ENCODE data around the gene TP53AIP1. TPM values are rescaled to one million over a fixed set of nuclear protein-coding genes. Genes with fewer than 3 reads are reported as not detected.

The TP53AIP1 gene
- total and polyA plus RNA-seq, 4 experiments from 2014 or later = not detected

DNA sequence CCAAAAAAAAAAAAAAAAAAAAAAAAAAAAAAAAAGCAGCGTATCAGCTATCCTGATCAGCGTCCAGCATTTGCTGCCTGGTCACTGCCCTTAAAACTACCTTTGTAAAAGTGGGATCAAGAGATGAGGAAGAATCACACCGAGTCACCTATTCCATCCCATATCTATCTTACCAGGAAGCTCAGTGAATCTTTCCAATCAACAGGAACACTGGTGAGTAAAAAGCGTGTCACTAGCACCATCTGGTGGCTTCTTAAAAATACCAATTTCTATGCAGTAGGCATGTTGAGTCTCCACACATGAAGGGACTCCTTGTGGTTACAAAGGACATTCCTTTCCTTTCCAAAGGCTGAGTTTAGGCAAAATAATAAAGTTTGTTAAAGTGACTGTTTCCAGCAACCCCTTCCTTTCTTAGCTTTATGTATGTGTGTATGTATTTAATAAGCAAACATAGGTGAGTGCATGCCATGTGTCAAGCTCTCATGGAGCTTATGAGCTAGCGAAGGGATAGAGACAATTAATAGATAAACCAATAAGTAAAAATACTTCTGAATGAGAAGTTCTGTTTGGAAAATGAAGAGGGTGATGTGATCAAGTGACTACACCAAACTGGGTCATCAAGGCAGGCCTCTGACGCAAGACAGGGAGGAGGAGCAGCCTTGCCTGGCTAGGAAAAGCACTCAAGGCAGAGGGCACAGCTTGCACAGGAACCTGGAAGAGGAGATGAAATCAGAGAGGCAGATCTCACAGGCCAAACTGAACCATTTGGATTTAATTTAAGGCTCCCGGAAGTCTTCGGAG, 13.9 kb upstream of the TP53AIP1 start:
- Histone ChIP-seq H3K36me3 (ENCODE audit: insufficient read depth, low read length) (no peaks in the 10 kb centered on the region), H3K4me3 (ENCODE audit: low read length in 2 of 2) (no peak overlapping the region), H3K4me1 (ENCODE audit: insufficient read depth, low read length) (no peaks in the 10 kb centered on the region), H3K27ac (ENCODE audit: low read depth, low read length) (no peak overlapping the region), H3K27me3 (ENCODE audit: insufficient read depth, low read length) (no peaks in the 10 kb centered on the region), H3K9me3 (ENCODE audit: control insufficient read depth in 1 of 2, low read length in 2 of 2) (no peaks in the 10 kb centered on the region)
- CTCF ChIA-PET (ENCODE audit: partially characterized antibody) = interaction anchor here (0.6 to 7.6 kb wide), 20 partner anchors 9 to 800 kb away, joined by 3 to 134 read pairs (median 4); partner anchors contain the start of genes KCNJ5 and TP53AIP1
- Mint-ChIP-seq H3K4me3 (no peak overlapping the region), H3K27me3 (peaks cover 6 to 14% of the 10 kb centered on the region in 2 donors), H3K9me3 (no peaks in the 10 kb centered on the region), H3K36me3 (no peaks in the 10 kb centered on the region), H3K4me1 (peaks cover 0 to 2% (median under 1%) of the 10 kb centered on the region in 4 donors), H3K27ac (no peak overlapping the region)
- DNase-seq = peak in 4 of 5 donors; percentile 34 to 41 (median 38)
- intact Hi-C loops (cut with micrococcal nuclease) = loop anchor here (1.0 to 5.0 kb wide), 5 partner anchors 72 to 1114 kb away; no protein-coding TSS in a partner anchor
- POLR2A ChIA-PET (ENCODE audit: partially characterized antibody) = interaction anchor here (0.9 kb wide), 1 partner anchor 71 kb away, joined by 3 read pairs; no protein-coding TSS in a partner anchor

DNA sequence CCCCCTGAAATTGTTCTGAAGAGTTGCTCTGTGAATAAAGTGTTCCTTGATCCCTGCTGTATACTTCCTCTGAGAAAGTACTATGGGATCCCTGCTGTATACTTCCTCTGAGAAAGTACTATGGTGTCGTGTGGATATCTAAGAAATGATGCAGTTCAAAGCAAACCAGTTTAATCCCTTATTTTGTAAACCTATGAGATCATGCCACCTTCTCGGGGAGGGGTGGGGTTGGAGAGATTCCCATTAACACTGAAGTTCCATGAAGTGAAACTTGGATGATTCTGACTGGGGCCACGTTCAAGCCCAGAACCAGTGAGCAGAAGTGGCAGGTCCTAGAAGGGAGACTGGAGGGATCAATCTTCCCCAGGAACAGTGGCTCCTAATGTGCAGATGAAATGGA, 13.0 kb upstream of the TP53AIP1 start:
- H3K27ac ChIP-seq (ENCODE audit: low read depth, low read length) = no peak overlapping the region
- Mint-ChIP-seq H3K4me3 (no peak overlapping the region), H3K4me1 (peaks cover 0 to 2% (median under 1%) of the 10 kb centered on the region in 4 donors), H3K36me3 (no peaks in the 10 kb centered on the region), H3K27ac (no peak overlapping the region), H3K9me3 (no peaks in the 10 kb centered on the region), H3K27me3 (peaks cover 6 to 14% of the 10 kb centered on the region in 2 donors)
- no peaks in the 10 kb centered on the region for H3K27me3 ChIP-seq (ENCODE audit: insufficient read depth, low read length)
- no peaks in the 10 kb centered on the region for H3K4me1 ChIP-seq (ENCODE audit: insufficient read depth, low read length)
- H3K9me3 ChIP-seq (ENCODE audit: control insufficient read depth in 1 of 2, low read length in 2 of 2) = no peaks in the 10 kb centered on the region
- no peak overlapping the region for H3K4me3 ChIP-seq (ENCODE audit: low read length in 2 of 2)
- DNase-seq = no peak
- ChIA-PET POLR2A (ENCODE audit: partially characterized antibody) (no interaction called here), CTCF (ENCODE audit: partially characterized antibody) (interaction anchor here (0.7 to 7.6 kb wide), 14 partner anchors 8 to 799 kb away, joined by 3 to 134 read pairs (median 9); partner anchors contain the start of gene KCNJ5)
- intact Hi-C loops (cut with micrococcal nuclease) = loop anchor here (1.0 to 5.0 kb wide), 5 partner anchors 71 to 1113 kb away; no protein-coding TSS in a partner anchor
- no peaks in the 10 kb centered on the region for H3K36me3 ChIP-seq (ENCODE audit: insufficient read depth, low read length)

DNA sequence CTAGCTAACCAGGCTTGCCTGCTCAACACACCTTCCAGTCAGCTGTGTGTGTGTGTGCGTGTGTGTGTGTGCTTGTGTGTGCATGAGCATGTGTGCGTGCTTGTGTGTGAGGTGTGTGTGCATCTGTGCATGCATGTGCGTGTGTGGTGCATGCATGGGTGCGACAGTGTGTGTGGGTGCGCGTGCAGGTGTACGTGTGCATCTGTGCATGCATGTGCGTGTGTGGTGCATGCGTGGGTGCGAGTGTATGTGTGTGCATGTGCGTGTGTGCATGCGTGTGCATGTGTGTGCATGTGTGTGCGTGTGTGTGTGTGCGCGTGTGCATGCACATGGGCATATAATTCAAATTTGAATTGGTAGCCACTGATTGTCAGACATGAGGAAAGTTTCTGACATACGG, 10.5 kb upstream of the TP53AIP1 start:
- Histone ChIP-seq H3K27ac (ENCODE audit: low read depth, low read length) (no peak overlapping the region), H3K36me3 (ENCODE audit: insufficient read depth, low read length) (no peaks in the 10 kb centered on the region), H3K4me1 (ENCODE audit: insufficient read depth, low read length) (no peaks in the 10 kb centered on the region), H3K4me3 (ENCODE audit: low read length in 2 of 2) (no peak overlapping the region), H3K27me3 (ENCODE audit: insufficient read depth, low read length) (no peaks in the 10 kb centered on the region), H3K9me3 (ENCODE audit: control insufficient read depth in 1 of 2, low read length in 2 of 2) (no peaks in the 10 kb centered on the region)
- ChIA-PET CTCF (ENCODE audit: partially characterized antibody) (interaction anchor here (7.6 kb wide), 1 partner anchor 67 kb away, joined by 134 read pairs; no protein-coding TSS in a partner anchor), POLR2A (ENCODE audit: partially characterized antibody) (no interaction called here)
- Mint-ChIP-seq H3K9me3 (no peaks in the 10 kb centered on the region), H3K27me3 (peaks cover 8 to 15% of the 10 kb centered on the region in 2 donors), H3K4me1 (peaks cover 0 to 2% (median under 1%) of the 10 kb centered on the region in 4 donors), H3K4me3 (no peak overlapping the region), H3K36me3 (no peaks in the 10 kb centered on the region), H3K27ac (no peak overlapping the region)
- intact Hi-C loops (cut with micrococcal nuclease) = no loop called here
- no peak for DNase-seq

DNA sequence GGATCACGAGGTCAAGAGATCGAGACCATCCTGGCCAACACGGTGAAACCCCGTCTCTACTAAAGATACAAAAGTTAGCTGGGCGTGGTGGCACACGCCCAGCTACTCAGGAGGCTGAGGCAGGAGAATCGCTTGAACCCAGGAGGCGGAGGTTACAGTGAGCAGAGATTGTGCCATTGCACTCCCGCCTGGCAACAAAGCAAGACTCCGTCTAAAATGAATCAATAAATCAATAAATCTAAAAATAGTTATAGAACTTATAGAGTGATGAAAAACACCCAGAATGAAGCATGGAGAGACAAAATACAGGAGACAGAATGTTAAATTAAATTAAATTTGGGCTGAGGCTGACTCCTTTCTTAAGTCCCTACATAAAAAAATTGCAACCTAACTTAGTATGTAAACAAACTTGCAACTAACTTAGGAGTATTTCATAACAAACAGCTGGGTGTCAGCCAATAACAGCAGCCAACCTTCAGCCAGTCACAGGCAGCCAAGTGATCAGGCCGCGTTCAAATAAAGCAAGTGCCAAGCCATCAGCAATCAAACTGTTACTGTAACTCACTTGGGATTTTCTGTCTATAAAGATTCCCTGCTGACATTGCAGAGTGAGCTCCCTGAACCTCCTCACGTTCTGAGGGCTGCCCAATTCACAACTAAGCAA, 7.3 kb upstream of the TP53AIP1 start:
- no peaks in the 10 kb centered on the region for H3K4me1 Mint-ChIP-seq

DNA sequence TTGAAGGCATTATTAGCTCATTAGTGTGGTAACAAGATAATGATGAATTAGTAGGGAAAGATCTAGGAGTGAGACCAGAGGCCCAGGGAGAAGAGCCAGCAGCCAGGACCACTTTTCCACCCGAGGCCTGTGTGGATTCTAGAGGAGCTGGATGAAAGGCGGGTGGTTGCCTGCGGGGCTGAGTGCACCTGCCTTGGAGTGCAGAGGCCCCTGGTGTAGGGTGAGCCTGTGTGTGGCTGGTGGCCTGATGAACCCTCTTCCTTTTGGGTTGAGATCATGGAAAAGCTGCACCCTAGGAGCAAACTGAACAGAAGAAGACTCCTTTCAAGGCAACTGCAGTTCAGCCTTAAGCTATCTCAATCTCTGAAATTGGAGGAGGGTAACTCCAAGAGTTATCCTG, 5.9 kb upstream of the TP53AIP1 start:
- H3K4me3 ChIP-seq (ENCODE audit: low read length in 2 of 2) = no peak overlapping the region
- Mint-ChIP-seq H3K27me3 (peaks cover 12 to 13% of the 10 kb centered on the region in 2 donors), H3K4me1 (no peaks in the 10 kb centered on the region), H3K9me3 (no peaks in the 10 kb centered on the region), H3K36me3 (no peaks in the 10 kb centered on the region), H3K27ac (no peak overlapping the region), H3K4me3 (no peak overlapping the region)
- no peak overlapping the region for H3K27ac ChIP-seq (ENCODE audit: low read depth, low read length)
- intact Hi-C loops (cut with micrococcal nuclease) = no loop called here
- DNase-seq = no peak
- no peaks in the 10 kb centered on the region for H3K4me1 ChIP-seq (ENCODE audit: insufficient read depth, low read length)
- no peaks in the 10 kb centered on the region for H3K36me3 ChIP-seq (ENCODE audit: insufficient read depth, low read length)
- no peaks in the 10 kb centered on the region for H3K9me3 ChIP-seq (ENCODE audit: control insufficient read depth in 1 of 2, low read length in 2 of 2)
- CTCF ChIA-PET (ENCODE audit: partially characterized antibody) = interaction anchor here (1.0 to 5.7 kb wide), 3 partner anchors 9 to 64 kb away, joined by 3 to 32 read pairs (median 29); no protein-coding TSS in a partner anchor
- POLR2A ChIA-PET (ENCODE audit: partially characterized antibody) = no interaction called here
- no peaks in the 10 kb centered on the region for H3K27me3 ChIP-seq (ENCODE audit: insufficient read depth, low read length)

More for the DNA sequence above, 7.3 kb upstream of the TP53AIP1 start:
- Histone ChIP-seq H3K4me1 (ENCODE audit: insufficient read depth, low read length) (no peaks in the 10 kb centered on the region), H3K36me3 (ENCODE audit: insufficient read depth, low read length) (no peaks in the 10 kb centered on the region), H3K27ac (ENCODE audit: low read depth, low read length) (no peak overlapping the region), H3K4me3 (ENCODE audit: low read length in 2 of 2) (no peak overlapping the region), H3K9me3 (ENCODE audit: control insufficient read depth in 1 of 2, low read length in 2 of 2) (no peaks in the 10 kb centered on the region), H3K27me3 (ENCODE audit: insufficient read depth, low read length) (no peaks in the 10 kb centered on the region)
- peaks cover 12 to 18% of the 10 kb centered on the region in 2 donors for H3K27me3 Mint-ChIP-seq
- ChIA-PET POLR2A (ENCODE audit: partially characterized antibody) (no interaction called here), CTCF (ENCODE audit: partially characterized antibody) (interaction anchor here (1.0 to 5.7 kb wide), 4 partner anchors 8 to 65 kb away, joined by 3 to 32 read pairs (median 16); no protein-coding TSS in a partner anchor)
- H3K4me3 Mint-ChIP-seq = no peak overlapping the region
- no peaks in the 10 kb centered on the region for H3K36me3 Mint-ChIP-seq
- DNase-seq = no peak
- no peaks in the 10 kb centered on the region for H3K9me3 Mint-ChIP-seq
- intact Hi-C loops (cut with micrococcal nuclease) = no loop called here
- H3K27ac Mint-ChIP-seq = no peak overlapping the region

DNA sequence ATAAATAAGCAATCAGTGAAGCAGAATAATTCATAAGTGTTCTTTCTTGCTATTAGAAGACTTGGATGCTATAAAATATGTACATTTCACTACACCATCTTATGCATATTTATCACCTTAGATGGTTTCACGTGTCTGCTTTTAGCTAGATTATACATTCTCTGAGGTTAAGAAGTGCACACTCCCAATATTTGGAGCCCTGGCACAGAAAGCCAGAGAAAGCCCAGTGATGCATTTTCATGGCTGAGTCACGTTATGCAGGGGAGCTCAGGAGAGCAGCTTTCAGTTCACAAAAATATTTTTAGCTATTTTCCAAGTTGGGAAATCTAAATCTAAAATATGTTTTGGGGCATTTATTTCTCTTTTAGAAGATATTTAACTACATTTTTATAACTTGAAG, 5.1 kb upstream of the TP53AIP1 start:
- no peak overlapping the region for H3K27ac ChIP-seq (ENCODE audit: low read depth, low read length)
- CTCF ChIA-PET (ENCODE audit: partially characterized antibody) = interaction anchor here (4.0 to 5.7 kb wide), 2 partner anchors 10 to 63 kb away, joined by 29 to 32 read pairs; no protein-coding TSS in a partner anchor
- H3K36me3 ChIP-seq (ENCODE audit: insufficient read depth, low read length) = no peaks in the 10 kb centered on the region
- Mint-ChIP-seq H3K4me3 (no peak overlapping the region), H3K9me3 (no peaks in the 10 kb centered on the region), H3K27ac (peak overlapping the region in 1 of 7 donors; percentile 39), H3K27me3 (peaks cover 12 to 16% of the 10 kb centered on the region in 2 donors), H3K36me3 (no peaks in the 10 kb centered on the region), H3K4me1 (no peaks in the 10 kb centered on the region)
- no peaks in the 10 kb centered on the region for H3K9me3 ChIP-seq (ENCODE audit: control insufficient read depth in 1 of 2, low read length in 2 of 2)
- intact Hi-C loops (cut with micrococcal nuclease) = no loop called here
- H3K4me1 ChIP-seq (ENCODE audit: insufficient read depth, low read length) = no peaks in the 10 kb centered on the region
- no peak overlapping the region for H3K4me3 ChIP-seq (ENCODE audit: low read length in 2 of 2)
- POLR2A ChIA-PET (ENCODE audit: partially characterized antibody) = no interaction called here
- no peaks in the 10 kb centered on the region for H3K27me3 ChIP-seq (ENCODE audit: insufficient read depth, low read length)
- DNase-seq = no peak

DNA sequence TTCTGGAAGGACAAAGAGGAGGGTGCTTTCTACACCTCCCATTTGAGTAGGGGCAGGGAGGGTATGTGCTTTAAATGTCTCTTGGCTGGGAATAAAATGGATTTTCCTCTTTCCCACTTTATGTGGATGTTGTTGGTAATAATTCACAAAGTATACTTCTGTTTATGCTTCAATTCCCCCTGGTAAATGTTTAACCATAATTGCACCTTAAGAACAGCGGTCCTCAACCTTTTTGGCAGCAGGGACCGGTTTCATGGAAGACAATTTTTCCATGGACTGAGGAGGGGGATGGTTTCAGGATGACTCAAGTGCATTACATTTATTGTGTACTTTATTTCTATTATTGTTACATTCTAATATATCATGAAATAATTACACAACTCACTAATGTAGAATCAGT, 4.0 kb upstream of the TP53AIP1 start:
- H3K4me3 ChIP-seq (ENCODE audit: low read length in 2 of 2) = no peak overlapping the region
- intact Hi-C loops (cut with micrococcal nuclease) = no loop called here
- no peak overlapping the region for H3K27ac Mint-ChIP-seq
- H3K4me1 Mint-ChIP-seq = no peaks in the 10 kb centered on the region
- peaks cover 16 to 17% of the 10 kb centered on the region in 2 donors for H3K27me3 Mint-ChIP-seq
- no peaks in the 10 kb centered on the region for H3K9me3 Mint-ChIP-seq
- H3K9me3 ChIP-seq (ENCODE audit: control insufficient read depth in 1 of 2, low read length in 2 of 2) = no peaks in the 10 kb centered on the region
- DNase-seq = no peak
- no peaks in the 10 kb centered on the region for H3K36me3 Mint-ChIP-seq
- no peaks in the 10 kb centered on the region for H3K27me3 ChIP-seq (ENCODE audit: insufficient read depth, low read length)
- H3K27ac ChIP-seq (ENCODE audit: low read depth, low read length) = no peak overlapping the region
- no peaks in the 10 kb centered on the region for H3K36me3 ChIP-seq (ENCODE audit: insufficient read depth, low read length)
- ChIA-PET CTCF (ENCODE audit: partially characterized antibody) (interaction anchor here (4.0 kb wide), 1 partner anchor 11 kb away, joined by 29 read pairs; no protein-coding TSS in a partner anchor), POLR2A (ENCODE audit: partially characterized antibody) (no interaction called here)
- H3K4me1 ChIP-seq (ENCODE audit: insufficient read depth, low read length) = no peaks in the 10 kb centered on the region
- no peak overlapping the region for H3K4me3 Mint-ChIP-seq

Measured in CD4-positive, alpha-beta memory T cell (primary cell).